Psoas muscle (tissue), 8 donors: ENCODE data around the gene MACROH2A1. TPM values are rescaled to one million over a fixed set of nuclear protein-coding genes. Genes with fewer than 3 reads are reported as not detected.

Experiments
- ATAC-seq, 4 donors: fragments of 200-7000 bp; cut with Tn5 transposase; one replicate each; pipeline ENCODE4 v1.9.1; 2020; ENCODE audit warnings: moderate library complexity in 3 of 4, mild to moderate bottlenecking in 2 of 4
- DNase-seq, 2 donors: peaks; one replicate each; pipeline ENCODE4 v3.0.0-alpha.2; 2020
- H3K27ac ChIP-seq: fragments of 200-600 bp; one replicate; pipeline ENCODE4 v1.8.0; 2022
- H3K27me3 ChIP-seq, 3 donors: fragments of 200-600 bp in 1 of 3; one replicate each; pipeline versions ENCODE4 v1.6.1 to v1.8.0; 2013 to 2022; ENCODE audit warnings: low read length in 2 of 3, mild to moderate bottlenecking in 2 of 3, moderate library complexity in 1 of 3; ENCODE audit not compliant: insufficient read depth in 3 of 3
- H3K36me3 ChIP-seq, 2 donors: fragments of 200-600 bp in 1 of 2; one replicate each; pipeline versions ENCODE4 v1.6.1 to v1.8.0; 2013 to 2022; ENCODE audit warnings: low read depth in 1 of 2, mild to moderate bottlenecking in 1 of 2, moderate library complexity in 1 of 2; ENCODE audit not compliant: insufficient read depth in 1 of 2
- H3K4me1 ChIP-seq: fragments of 200-600 bp; one replicate; pipeline ENCODE4 v1.8.0; 2022
- H3K4me3 ChIP-seq: fragments of 200-600 bp; one replicate; pipeline ENCODE4 v1.8.0; 2022; ENCODE audit warnings: mild to moderate bottlenecking
- H3K9me3 ChIP-seq: fragments of 200-600 bp; one replicate; pipeline ENCODE4 v1.8.0; 2022
- CTCF ChIP-seq: fragments of 200-600 bp; IDR thresholded peaks from one replicate; pipeline ENCODE4 v1.8.0; 2022; ENCODE audit warnings: antibody characterized with exemption
- WGBS, 3 donors: extraction: QIAGEN DNeasy Blood & Tissue Kit; methylation state at CpG; one replicate each; pipeline versions ENCODE4 v1.1.6 to v1.1.7; 2013; 5-methylcytosine and 5-hydroxymethylcytosine counted together
- intact Hi-C, 2 donors: fragments of 100-400 bp; cut with DNase I; formaldehyde crosslinking; loops; one replicate each; pipeline versions ENCODE4 v1.11.0 to v1.14.2; 2022
- polyA plus RNA-seq, 3 donors: library from polyadenylated mRNA; stranded (reverse); fragments of 200-250 nt; gene quantifications; one replicate each; pipeline ENCODE4 v1.2.3, GENCODE V29; 2013
- total RNA-seq, 4 donors: library from RNA; stranded (reverse); fragmentation: NEBNext Ultra II Directional in 2 of 4; extraction: Animal tissue kit (Norgen Biotek cat#: 25700) in 2 of 4; gene quantifications; one replicate each; pipeline versions ENCODE4 v1.2.1 to v1.2.4, GENCODE V29; 2021 to 2023
- donor health status: healthy with polysubstance abuse.
- donor health status: DM: no; HTN: no; CAD: no; lungs with moderate emphysema.
- donor health status: Bipolar disorder and iron deficiency.
- donor health status: healthy.
- donor health status: DM: yes; HTN: yes; CAD: no.
- donor health status: DM: no; HTN: no; CAD: no.
- donor health status: DM: no; HTN: no; CAD: no.
- donor health status: DM: yes; HTN: yes; CAD: no.

The MACROH2A1 gene
- total and polyA plus RNA-seq, 7 donors = 57.8 to 127 (median 85.7) TPM

DNA sequence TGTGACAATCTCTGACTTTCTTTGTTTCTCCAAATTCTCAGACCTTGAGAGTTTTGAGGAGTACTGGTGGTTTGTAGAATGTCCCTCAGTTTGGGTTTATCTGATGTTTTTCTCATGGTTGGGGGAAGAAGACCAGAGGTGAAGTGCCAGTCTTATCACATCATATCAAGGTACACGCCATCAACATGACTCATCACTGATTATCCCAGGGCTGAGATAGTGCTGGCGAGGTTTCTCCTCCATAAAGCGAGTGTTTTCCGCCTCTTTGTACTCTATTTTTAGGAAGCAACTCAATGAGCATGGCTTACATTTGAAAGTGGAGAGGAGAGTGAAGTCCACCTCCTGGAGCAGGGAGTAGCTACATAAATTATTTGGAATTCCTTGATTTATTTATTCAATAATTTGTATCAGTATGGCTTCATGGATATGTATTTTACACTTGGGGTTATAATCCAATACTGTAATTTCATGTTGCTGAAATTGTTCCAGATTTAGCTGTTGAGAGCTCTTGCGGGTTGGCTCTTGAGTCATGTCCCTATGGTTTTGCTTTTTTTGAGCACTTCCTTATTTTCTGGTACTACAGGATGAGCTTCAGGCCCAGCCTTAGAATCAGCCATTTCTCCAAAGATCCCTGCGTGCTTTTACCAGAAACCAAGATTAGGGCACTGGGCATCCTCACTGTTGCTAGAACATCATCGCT, 24.3 kb upstream of the MACROH2A1 start:
- no peaks in the 10 kb centered on the region for H3K27me3 ChIP-seq
- intact Hi-C loops = no loop called here
- WGBS, 3 donors = 79 to 86% (median 83%) methylated on average over 7 of the region's 7 CpGs
- ATAC-seq = no peak
- H3K27ac ChIP-seq = no peak overlapping the region
- no peak overlapping the region for H3K4me3 ChIP-seq
- no peaks in the 10 kb centered on the region for H3K4me1 ChIP-seq
- no peak for TF ChIP-seq CTCF
- DNase-seq = no peak
- no peaks in the 10 kb centered on the region for H3K9me3 ChIP-seq
- H3K36me3 ChIP-seq = no peaks in the 10 kb centered on the region

GRCh38 chr5:135422419-135422818, 23.4 kb upstream of the MACROH2A1 start:
- H3K4me3 ChIP-seq = no peak overlapping the region
- H3K36me3 ChIP-seq = no peaks in the 10 kb centered on the region
- no peaks in the 10 kb centered on the region for H3K9me3 ChIP-seq
- no peaks in the 10 kb centered on the region for H3K4me1 ChIP-seq
- no peaks in the 10 kb centered on the region for H3K27me3 ChIP-seq
- no peak for TF ChIP-seq CTCF
- intact Hi-C loops = no loop called here
- ATAC-seq (no peak), DNase-seq (no peak)
- H3K27ac ChIP-seq = no peak overlapping the region

DNA sequence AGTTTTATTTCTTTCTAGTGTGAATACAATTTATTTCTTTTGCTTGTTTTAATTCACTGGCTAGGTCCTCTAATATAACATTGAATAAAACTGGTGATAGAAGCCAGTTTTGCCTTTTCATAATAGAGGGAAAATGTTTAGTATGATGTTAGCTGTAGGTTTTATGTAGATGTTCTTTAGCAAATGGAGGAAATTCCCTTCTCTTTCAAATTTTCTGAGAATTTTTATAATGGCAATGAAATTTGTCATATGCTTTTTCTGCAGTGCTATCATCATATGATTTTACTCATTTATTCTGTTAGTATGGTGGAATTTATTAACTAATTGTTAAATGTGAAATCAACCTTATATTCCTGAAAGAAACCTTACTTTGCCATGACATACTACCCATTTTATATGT, 18.1 kb upstream of the MACROH2A1 start:
- no peak for TF ChIP-seq CTCF
- Histone ChIP-seq H3K4me3 (no peak overlapping the region), H3K27ac (no peak overlapping the region), H3K27me3 (no peaks in the 10 kb centered on the region), H3K9me3 (no peaks in the 10 kb centered on the region), H3K4me1 (no peaks in the 10 kb centered on the region), H3K36me3 (no peaks in the 10 kb centered on the region)
- intact Hi-C loops = no loop called here
- DNase-seq (no peak), ATAC-seq (no peak)

GRCh38 chr5:135405082-135405481, 6.1 kb upstream of the MACROH2A1 start:
- no peak overlapping the region for H3K27ac ChIP-seq
- H3K4me3 ChIP-seq = no peak overlapping the region
- ATAC-seq (no peak), DNase-seq (no peak)
- no peaks in the 10 kb centered on the region for H3K36me3 ChIP-seq
- WGBS, 3 donors = 78 to 88% (median 81%) methylated on average over 2 of the region's 2 CpGs
- H3K27me3 ChIP-seq = no peaks in the 10 kb centered on the region
- intact Hi-C loops = no loop called here
- no peak for TF ChIP-seq CTCF
- H3K9me3 ChIP-seq = no peaks in the 10 kb centered on the region
- no peaks in the 10 kb centered on the region for H3K4me1 ChIP-seq

DNA sequence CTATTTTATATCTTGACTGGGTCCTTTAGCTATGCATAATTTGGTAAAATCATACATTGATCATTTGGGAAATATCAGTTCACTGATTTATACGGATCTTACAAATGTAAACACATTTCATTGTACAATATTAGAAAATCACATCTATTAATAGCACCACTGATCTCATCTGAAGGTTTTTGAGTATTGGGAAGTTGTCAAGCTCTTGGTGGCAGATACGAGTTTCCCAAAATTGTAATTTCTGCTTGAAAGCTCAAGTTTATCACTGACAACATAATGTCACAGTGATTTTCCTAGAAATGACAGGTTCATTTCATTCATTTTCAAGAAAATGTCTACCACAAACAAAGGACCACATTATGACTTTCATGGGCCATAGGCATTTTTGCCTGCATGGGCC, 3.0 kb upstream of the MACROH2A1 start:
- Histone ChIP-seq H3K4me1 (peaks cover 10% of the 10 kb centered on the region), H3K9me3 (no peaks in the 10 kb centered on the region), H3K36me3 (no peaks in the 10 kb centered on the region), H3K4me3 (no peak overlapping the region), H3K27me3 (no peaks in the 10 kb centered on the region), H3K27ac (no peak overlapping the region)
- WGBS, 3 donors = 81 to 90% (median 87%) methylated on average over 2 of the region's 2 CpGs
- DNase-seq = no peak
- ATAC-seq = no peak
- intact Hi-C loops = no loop called here
- TF ChIP-seq CTCF = no peak
